HEK293T (cell line): ENCODE measurements around the gene ZNF441.

Experiments used
- ARNT ChIP-seq: fragments of 450-650 bp; IDR thresholded peaks from 2 replicates; pipeline ENCODE4 v1.6.1; 2017; ENCODE audit warnings: mild to moderate bottlenecking
- BHLHE40 ChIP-seq: fragments of 450-650 bp; IDR thresholded peaks from 2 replicates; pipeline ENCODE4 v1.6.1; 2016; ENCODE audit warnings: mild to moderate bottlenecking, moderate library complexity, borderline replicate concordance
- ELF4 ChIP-seq: fragments of 450-650 bp; IDR thresholded peaks from 2 replicates; pipeline ENCODE4 v1.6.1; 2017; ENCODE audit warnings: antibody characterized with exemption
- FOXA1 ChIP-seq: fragments of 450-650 bp; IDR thresholded peaks from 2 replicates; pipeline ENCODE4 v1.6.1; 2016; ENCODE audit warnings: mild to moderate bottlenecking
- FOXK2 ChIP-seq: fragments of 450-650 bp; IDR thresholded peaks from 2 replicates; pipeline ENCODE4 v1.6.1; 2016; ENCODE audit warnings: mild to moderate bottlenecking
- FOXM1 ChIP-seq: fragments of 450-650 bp; IDR thresholded peaks from 2 replicates; pipeline ENCODE4 v1.6.1; 2017; ENCODE audit warnings: mild to moderate bottlenecking, borderline replicate concordance
- HDGF ChIP-seq: fragments of 450-650 bp; IDR thresholded peaks from 2 replicates; pipeline ENCODE4 v1.6.1; 2017; ENCODE audit warnings: antibody characterized with exemption, borderline replicate concordance
- L3MBTL2 ChIP-seq: fragments of 450-650 bp; conservative IDR thresholded peaks from 2 replicates; pipeline ENCODE4 v1.6.1; 2016; ENCODE audit warnings: mild to moderate bottlenecking
- NFRKB ChIP-seq: fragments of 450-650 bp; IDR thresholded peaks from 2 replicates; pipeline ENCODE4 v1.6.1; 2016; ENCODE audit warnings: mild to moderate bottlenecking, moderate library complexity
- PKNOX1 ChIP-seq: fragments of 450-650 bp; IDR thresholded peaks from 2 replicates; pipeline ENCODE4 v1.6.1; 2016
- SP1 ChIP-seq: fragments of 450-650 bp; IDR thresholded peaks from 2 replicates; pipeline ENCODE4 v1.6.1; 2017
- SUZ12 ChIP-seq: fragments of 450-650 bp; IDR thresholded peaks from 2 replicates; pipeline ENCODE4 v1.6.1; 2016; ENCODE audit warnings: mild to moderate bottlenecking
- TARDBP ChIP-seq: fragments of 450-650 bp; IDR thresholded peaks from 2 replicates; pipeline ENCODE4 v1.6.1; 2016
- ZNF384 ChIP-seq: fragments of 450-650 bp; IDR thresholded peaks from 2 replicates; pipeline ENCODE4 v1.6.1; 2016

- no peak for TF ChIP-seq TARDBP
- no peak for TF ChIP-seq PKNOX1
- no peak for TF ChIP-seq SUZ12
- TF ChIP-seq HDGF, result no peak
- no peak for TF ChIP-seq FOXM1
- TF ChIP-seq SP1, result no peak
- no peak for TF ChIP-seq ZNF384
- TF ChIP-seq BHLHE40, result no peak
- no peak for TF ChIP-seq FOXK2
- no peak for TF ChIP-seq ELF4
- TF ChIP-seq ARNT, result no peak
- TF ChIP-seq NFRKB, result no peak
- TF ChIP-seq L3MBTL2, result no peak
- no peak for TF ChIP-seq FOXA1
These were observed 20.7 kb downstream of the ZNF441 start for GRCh38 chr19:11787536-11787935.
